Breast epithelium (tissue), 3 donors: ENCODE data around the gene SLC16A7.
A peak's percentile ranks its signal among the peaks of the same experiment; 100 is the strongest.

Source experiments
- CTCF ChIP-seq, 3 donors: fragments of 450-650 bp; IDR thresholded peaks; one replicate each; pipeline ENCODE4 v1.5.1; 2016 to 2017; ENCODE audit warnings: antibody characterized with exemption in 3 of 3, mild to moderate bottlenecking in 3 of 3, moderate library complexity in 3 of 3
- POLR2A ChIP-seq: fragments of 450-650 bp; IDR thresholded peaks from one replicate; pipeline ENCODE4 v1.6.1; 2016; ENCODE audit warnings: antibody characterized with exemption, mild to moderate bottlenecking, moderate library complexity
- POLR2AphosphoS5 ChIP-seq, 3 donors: sonication (generic); formaldehyde crosslinking; IDR thresholded peaks; one replicate each; pipeline ENCODE4 v1.6.1; 2017; ENCODE audit warnings: antibody characterized with exemption in 3 of 3

GRCh38 chr12:59597385-59597781 lies 1.6 kb downstream of the SLC16A7 start:
- TF ChIP-seq CTCF (IDR thresholded peaks at IDR 0.05) (peak in 1 of 3 donors; percentile 16), POLR2A (no peak), POLR2AphosphoS5 (IDR thresholded peaks at IDR 0.05) (peak; percentile 26 to 67 (median 66))
